Aorta (tissue), 5 donors: ENCODE data around the gene AKAP13. TPM values are rescaled to one million over a fixed set of nuclear protein-coding genes. Genes with fewer than 3 reads are reported as not detected.

Experiments used
- ATAC-seq: fragments of 200-7000 bp; cut with Tn5 transposase; one replicate; pipeline ENCODE4 v1.9.1; 2022; ENCODE audit warnings: moderate library complexity; ENCODE audit not compliant: low FRiP score
- DNase-seq, 2 donors: peaks; one replicate each; pipeline ENCODE4 v3.0.0-alpha.2; 2020
- H3K27ac ChIP-seq, 2 donors: one replicate each; pipeline ENCODE4 v1.5.1; 2013; ENCODE audit warnings: low read length in 2 of 2, mild to moderate bottlenecking in 2 of 2, moderate library complexity in 2 of 2, control low read depth in 1 of 2, inconsistent platforms in 1 of 2, low read depth in 1 of 2
- H3K27me3 ChIP-seq, 2 donors: one replicate each; pipeline ENCODE4 v1.6.1; 2013; ENCODE audit warnings: control low read depth in 1 of 2, low read length in 1 of 2, mild to moderate bottlenecking in 1 of 2, moderate library complexity in 1 of 2; ENCODE audit not compliant: insufficient read depth in 2 of 2, control insufficient read depth in 1 of 2
- H3K36me3 ChIP-seq, 2 donors: one replicate each; pipeline ENCODE4 v1.6.1; 2013; ENCODE audit warnings: control low read depth in 1 of 2, low read length in 1 of 2, mild to moderate bottlenecking in 1 of 2; ENCODE audit not compliant: insufficient read depth in 2 of 2, control insufficient read depth in 1 of 2
- H3K4me1 ChIP-seq, 2 donors: one replicate each; pipeline ENCODE4 v1.6.1; 2013; ENCODE audit warnings: low read length in 2 of 2, control low read depth in 1 of 2, mild to moderate bottlenecking in 1 of 2, moderate library complexity in 1 of 2; ENCODE audit not compliant: insufficient read depth in 2 of 2, control insufficient read depth in 1 of 2
- H3K4me3 ChIP-seq, 2 donors: one replicate each; pipeline ENCODE4 v1.5.1; 2013; ENCODE audit warnings: low read length in 2 of 2, control low read depth in 1 of 2, mild to moderate bottlenecking in 1 of 2
- H3K9me3 ChIP-seq: one replicate; pipeline ENCODE4 v1.6.1; 2013; ENCODE audit warnings: mild to moderate bottlenecking, low read length; ENCODE audit not compliant: control insufficient read depth
- WGBS, 2 donors: extraction: QIAGEN DNeasy Blood & Tissue Kit; methylation state at CpG; one replicate each; pipeline ENCODE4 v1.1.7; 2013; 5-methylcytosine and 5-hydroxymethylcytosine counted together
- intact Hi-C, 2 donors: fragments of 100-400 bp; cut with DNase I; formaldehyde crosslinking; loops; one replicate each; pipeline versions ENCODE4 v1.14.2 to v1.15.0; 2022
- polyA plus RNA-seq, 2 donors: library from polyadenylated mRNA; stranded (reverse); fragments of 200-250 nt; gene quantifications; one replicate each; pipeline ENCODE4 v1.2.3, GENCODE V29; 2013
- total RNA-seq, 2 donors: library from RNA; stranded (reverse); fragmentation: NEBNext Ultra II Directional; extraction: Animal tissue kit (Norgen Biotek cat#: 25700); gene quantifications; one replicate each; pipeline ENCODE4 v1.2.1, GENCODE V29; 2021
- donor health status: healthy with polysubstance abuse.
- donor health status: Bipolar disorder and iron deficiency.
- donor health status: DM: no; HTN: no; CAD: no.
- donor health status: DM: no; HTN: no; CAD: no.
- donor health status: DM: yes; HTN: yes; CAD: no.

The AKAP13 gene
- total and polyA plus RNA-seq, 4 donors: 29.6 to 267 (median 138) TPM

DNA sequence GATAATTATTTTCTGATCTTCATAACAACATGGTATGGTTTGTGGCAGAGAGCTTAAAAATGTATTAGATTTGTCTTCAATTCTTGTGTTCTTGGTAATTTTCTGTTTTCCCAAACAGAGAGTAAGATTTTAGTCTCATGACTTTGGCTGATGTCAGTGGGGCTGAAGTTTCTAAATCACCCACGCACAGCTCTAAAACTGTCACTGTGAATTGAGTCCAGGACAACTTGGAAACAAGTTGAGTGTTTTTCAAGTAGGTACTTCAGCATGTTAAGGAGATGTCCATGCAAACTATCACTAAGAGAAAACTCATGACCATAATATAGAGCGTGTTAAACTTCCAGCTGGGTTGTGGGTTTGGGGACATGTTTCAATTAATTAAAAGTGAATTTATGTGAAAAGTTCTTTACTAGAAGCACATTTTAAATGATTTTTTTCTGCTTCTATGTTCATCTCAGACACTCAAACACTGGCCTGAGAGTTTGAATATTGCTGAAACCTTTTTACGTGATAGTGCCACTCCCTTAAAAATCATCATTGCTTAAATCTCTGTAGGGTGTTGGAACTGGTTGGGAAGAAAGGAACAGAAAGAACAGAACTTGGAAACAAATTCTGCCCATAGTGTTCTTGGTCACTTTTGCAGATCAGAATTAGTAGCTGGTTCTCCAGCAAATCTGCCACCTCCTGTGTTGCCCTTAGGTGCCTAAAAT is 324.5 kb downstream of the AKAP13 start:
- no peaks in the 10 kb centered on the region for H3K27me3 ChIP-seq
- no peak overlapping the region for H3K4me3 ChIP-seq
- intact Hi-C loops: loop anchor here (5.0 to 10.0 kb wide), 4 partner anchors 33 to 200 kb away; no protein-coding TSS in a partner anchor
- WGBS, 2 donors: 39 to 54% methylated on average over 3 of the region's 3 CpGs
- H3K27ac ChIP-seq: peak overlapping the region; percentile 28 to 36
- H3K9me3 ChIP-seq: no peaks in the 10 kb centered on the region
- peaks cover 5 to 25% of the 10 kb centered on the region in 2 donors for H3K4me1 ChIP-seq
- no peaks in the 10 kb centered on the region for H3K36me3 ChIP-seq
- ATAC-seq (no peak), DNase-seq (no peak)

DNA sequence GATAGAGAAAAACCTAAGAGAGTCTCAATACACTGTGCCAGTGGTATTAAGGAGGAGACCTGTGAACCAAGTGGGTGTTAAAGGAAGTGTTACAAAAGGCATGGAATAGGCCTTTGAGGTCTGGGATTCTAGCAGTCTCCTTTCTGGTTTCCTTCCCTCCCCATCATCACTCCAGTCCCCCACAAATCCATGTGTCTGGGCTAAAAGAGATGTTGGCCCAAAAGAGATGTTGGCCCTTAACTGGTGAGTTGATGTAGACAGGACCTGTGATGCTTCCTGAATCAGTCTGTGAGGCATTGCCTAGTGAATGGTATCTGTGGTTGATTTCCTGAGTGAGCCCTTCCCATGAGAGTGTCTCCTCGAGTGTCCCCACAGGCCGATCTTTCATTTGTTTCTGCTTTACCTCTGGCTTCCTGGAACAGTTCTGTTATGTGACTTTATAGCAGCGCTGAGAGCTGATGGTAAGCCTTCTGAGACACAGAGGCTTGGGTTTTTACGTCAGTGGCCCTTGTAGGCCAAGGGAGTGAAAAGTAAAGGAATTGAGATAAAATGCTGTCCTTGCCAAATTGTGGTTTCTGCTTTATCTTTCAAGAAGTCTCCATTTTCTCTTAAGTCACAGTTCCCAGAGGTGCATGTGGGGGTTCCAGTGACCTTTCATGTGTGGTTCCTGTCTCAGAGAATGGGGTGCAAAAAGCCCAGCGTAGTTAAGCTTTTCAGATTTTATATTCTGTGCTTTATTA is 326.5 kb downstream of the AKAP13 start:
- 20% methylated on average over 5 of the region's 5 CpGs for WGBS, 2 donors
- intact Hi-C loops: loop anchor here (5.0 to 10.0 kb wide), 4 partner anchors 35 to 202 kb away; no protein-coding TSS in a partner anchor

GRCh38 chr15:85707519-85708338 is 327.3 kb downstream of the AKAP13 start:
- DNase-seq (no peak), ATAC-seq (peak; percentile 73)
- Histone ChIP-seq H3K4me1 (peaks cover 4 to 19% of the 10 kb centered on the region in 2 donors), H3K4me3 (peak overlapping the region in 1 of 2 donors; percentile 34), H3K36me3 (peaks cover 0 to 2% of the 10 kb centered on the region in 2 donors), H3K27me3 (no peaks in the 10 kb centered on the region), H3K9me3 (no peaks in the 10 kb centered on the region), H3K27ac (peak overlapping the region; percentile 57 to 94)
- intact Hi-C loops: loop anchor here (5.0 to 10.0 kb wide), 4 partner anchors 35 to 203 kb away; no protein-coding TSS in a partner anchor
- 27 to 30% methylated on average over 8 of the region's 8 CpGs for WGBS, 2 donors

More for the DNA sequence above, 326.5 kb downstream of the AKAP13 start:
- DNase-seq (no peak), ATAC-seq (peak; percentile 62)
- no peaks in the 10 kb centered on the region for H3K9me3 ChIP-seq
- no peak overlapping the region for H3K4me3 ChIP-seq
- no peaks in the 10 kb centered on the region for H3K27me3 ChIP-seq
- peaks cover 0 to 2% of the 10 kb centered on the region in 2 donors for H3K36me3 ChIP-seq
- H3K4me1 ChIP-seq: peaks cover 4 to 25% of the 10 kb centered on the region in 2 donors
- peak overlapping the region; percentile 16 to 94 for H3K27ac ChIP-seq

DNA sequence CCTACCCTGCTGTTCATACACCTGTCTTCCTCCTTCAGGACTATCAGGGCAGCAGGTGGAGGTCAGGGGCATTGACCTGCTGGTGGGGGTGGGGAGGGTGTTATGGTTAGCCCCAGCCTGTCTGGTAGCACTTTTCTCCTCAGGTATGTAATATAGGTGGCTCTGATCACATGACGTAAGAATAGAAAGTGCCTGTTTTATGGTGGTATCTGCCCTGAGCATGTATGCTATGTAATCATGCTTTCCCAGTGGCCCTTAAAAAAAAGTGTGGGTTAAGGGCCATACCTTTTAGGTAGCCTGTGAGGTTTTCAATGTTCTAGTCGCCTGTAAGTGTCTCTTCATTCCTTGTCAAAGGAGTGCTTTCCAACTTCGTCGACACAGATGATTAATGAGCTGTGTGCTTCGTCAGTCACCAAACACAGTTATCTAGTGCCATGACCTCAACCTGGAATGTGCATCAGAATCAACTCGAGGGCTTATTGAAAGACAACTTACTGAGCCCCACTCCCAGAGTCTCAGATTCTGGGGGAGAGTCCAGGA is 328.1 kb downstream of the AKAP13 start:
- H3K9me3 ChIP-seq: no peaks in the 10 kb centered on the region
- no peak for DNase-seq
- 17 to 20% methylated on average over 6 of the region's 6 CpGs for WGBS, 2 donors
- intact Hi-C loops: loop anchor here (5.0 to 10.0 kb wide), 4 partner anchors 36 to 204 kb away; no protein-coding TSS in a partner anchor
- H3K36me3 ChIP-seq: peaks cover 0 to 2% of the 10 kb centered on the region in 2 donors
- no peak overlapping the region for H3K4me3 ChIP-seq
- no peak for ATAC-seq
- peaks cover 4 to 19% of the 10 kb centered on the region in 2 donors for H3K4me1 ChIP-seq
- H3K27me3 ChIP-seq: no peaks in the 10 kb centered on the region
- peak overlapping the region in 1 of 2 donors; percentile 56 for H3K27ac ChIP-seq

GRCh38 chr15:85709250-85709649 is 328.8 kb downstream of the AKAP13 start:
- Histone ChIP-seq H3K27ac (no peak overlapping the region), H3K4me1 (peaks cover 4 to 17% of the 10 kb centered on the region in 2 donors), H3K36me3 (peaks cover 0 to 2% of the 10 kb centered on the region in 2 donors), H3K9me3 (no peaks in the 10 kb centered on the region), H3K4me3 (no peak overlapping the region), H3K27me3 (no peaks in the 10 kb centered on the region)
- intact Hi-C loops: loop anchor here (5.0 to 10.0 kb wide), 4 partner anchors 37 to 204 kb away; no protein-coding TSS in a partner anchor
- DNase-seq (no peak), ATAC-seq (no peak)
- 93 to 97% methylated on average over 2 of the region's 2 CpGs for WGBS, 2 donors

GRCh38 chr15:85710340-85710842 is 330.0 kb downstream of the AKAP13 start:
- intact Hi-C loops: no loop called here
- H3K27ac ChIP-seq: no peak overlapping the region
- H3K4me1 ChIP-seq: peaks cover 2 to 17% of the 10 kb centered on the region in 2 donors

DNA sequence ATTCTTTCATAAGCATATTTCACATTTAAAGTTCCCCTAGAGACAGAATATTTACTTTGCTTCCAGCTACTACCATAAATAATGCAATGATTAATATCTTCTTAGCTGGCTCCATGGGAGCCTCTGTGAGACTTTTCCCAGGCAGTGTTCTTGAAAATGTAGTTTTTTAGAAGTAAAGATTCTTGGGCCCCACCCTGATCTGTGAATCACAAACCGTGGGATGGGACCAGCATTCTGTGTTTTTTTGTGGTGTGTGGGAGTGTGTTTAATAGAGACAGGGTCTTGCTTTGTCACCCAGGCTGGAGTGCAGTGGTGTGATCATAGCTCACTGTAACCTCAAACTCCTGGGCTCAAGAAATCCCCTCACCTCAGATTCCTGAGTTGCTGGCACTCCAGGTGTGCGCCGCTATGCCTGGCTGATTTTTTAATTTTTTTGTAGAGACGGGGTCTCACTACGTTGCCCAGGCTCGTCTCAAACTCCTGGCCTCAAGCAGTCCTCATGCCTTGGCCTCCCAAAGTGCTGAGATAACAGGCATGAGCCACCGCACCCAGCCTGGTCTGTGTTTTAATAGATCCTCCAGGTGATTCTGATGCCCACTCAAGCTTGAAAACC is 331.3 kb downstream of the AKAP13 start:
- no peak for ATAC-seq
- Histone ChIP-seq H3K9me3 (no peaks in the 10 kb centered on the region), H3K4me3 (no peak overlapping the region), H3K36me3 (peaks cover 0 to 2% of the 10 kb centered on the region in 2 donors), H3K27ac (no peak overlapping the region), H3K4me1 (peaks cover 2 to 10% of the 10 kb centered on the region in 2 donors), H3K27me3 (no peaks in the 10 kb centered on the region)
- intact Hi-C loops: no loop called here
- WGBS, 2 donors: 83 to 86% methylated on average over 7 of the region's 7 CpGs
- no peak for DNase-seq

More at GRCh38 chr15:85710340-85710842, 330.0 kb downstream of the AKAP13 start:
- 92 to 97% methylated on average over 7 of the region's 7 CpGs for WGBS, 2 donors
- no peak for DNase-seq
- no peak overlapping the region for H3K4me3 ChIP-seq
- no peak for ATAC-seq
- peaks cover 0 to 2% of the 10 kb centered on the region in 2 donors for H3K36me3 ChIP-seq
- H3K9me3 ChIP-seq: no peaks in the 10 kb centered on the region
- H3K27me3 ChIP-seq: no peaks in the 10 kb centered on the region
